GM18861 (cell line): Measurements from ENCODE around the gene ING5.
"Not testable (repeated sequence)": the region's sequence is repeated elsewhere in the genome, so short reads cannot be mapped to it uniquely, and the experiment has no call there.

Experiments used
- ATAC-seq: cut with Tn5 transposase; IDR thresholded peaks from one replicate; pipeline ENCODE4 v1.9.1; 2021; ENCODE audit not compliant: unreplicated experiment

ING5 gene

GRCh38 chr2:241701399-241702154, at the start of gene ING5:
TSS of gene ING5 (plus strand) at chr2:241702039. CDS start at chr2:241702066, 27 bp downstream.
- ATAC-seq = peak; percentile 49

GRCh38 chr2:241652142-241652541, 49.7 kb upstream of the ING5 start:
- ATAC-seq = no peak

- ATAC-seq = no peak
Observed at GRCh38 chr2:241652722-241653121, 49.1 kb upstream of the ING5 start.

- no peak for ATAC-seq
Observed at GRCh38 chr2:241653210-241653750, 48.6 kb upstream of the ING5 start.

GRCh38 chr2:241654551-241654950, 47.3 kb upstream of the ING5 start:
- ATAC-seq = no peak

- ATAC-seq = no peak
Observed at GRCh38 chr2:241655516-241656189, 46.2 kb upstream of the ING5 start.

GRCh38 chr2:241656190-241656741, 45.6 kb upstream of the ING5 start:
- no peak for ATAC-seq

- no peak for ATAC-seq
Observed at GRCh38 chr2:241657786-241658254, 44.0 kb upstream of the ING5 start.

- no peak for ATAC-seq
Observed at GRCh38 chr2:241658296-241658695, 43.5 kb upstream of the ING5 start.

- ATAC-seq = no peak
Observed at GRCh38 chr2:241659150-241659739, 42.6 kb upstream of the ING5 start.

- ATAC-seq = no peak
Observed at GRCh38 chr2:241660593-241661213, 41.1 kb upstream of the ING5 start.

GRCh38 chr2:241662731-241663130, 39.1 kb upstream of the ING5 start:
- not testable (repeated sequence) for ATAC-seq

- no peak for ATAC-seq
Observed at GRCh38 chr2:241665731-241666440, 36.0 kb upstream of the ING5 start.

GRCh38 chr2:241666627-241667400, 35.0 kb upstream of the ING5 start:
- no peak for ATAC-seq

- no peak for ATAC-seq
Observed at GRCh38 chr2:241668354-241668753, 33.5 kb upstream of the ING5 start.

GRCh38 chr2:241668839-241669238, 33.0 kb upstream of the ING5 start:
- ATAC-seq = no peak

- ATAC-seq = no peak
Observed at GRCh38 chr2:241670333-241671110, 31.3 kb upstream of the ING5 start.

GRCh38 chr2:241671457-241672240, 30.2 kb upstream of the ING5 start:
- no peak for ATAC-seq
